Muscle of leg (tissue), 11 donors: Measurements from ENCODE around the gene KCNQ4. TPM values are rescaled to one million over a fixed set of nuclear protein-coding genes. Genes with fewer than 3 reads are reported as not detected.

Experiments used
- DNase-seq: peaks from one replicate; pipeline ENCODE4 v3.0.0; 2013
- H3K27ac ChIP-seq: one replicate; pipeline ENCODE4 v1.5.1; 2013; ENCODE audit warnings: mild to moderate bottlenecking, low read length, control low read depth
- H3K27me3 ChIP-seq: one replicate; pipeline ENCODE4 v1.6.1; 2013; ENCODE audit warnings: low read length; ENCODE audit not compliant: control insufficient read depth, insufficient read depth
- H3K36me3 ChIP-seq: one replicate; pipeline ENCODE4 v1.6.1; 2013; ENCODE audit warnings: low read length; ENCODE audit not compliant: control insufficient read depth, insufficient read depth
- H3K4me1 ChIP-seq: one replicate; pipeline ENCODE4 v1.6.1; 2013; ENCODE audit warnings: low read length; ENCODE audit not compliant: control insufficient read depth, insufficient read depth
- H3K4me3 ChIP-seq: one replicate; pipeline ENCODE4 v1.5.1; 2013; ENCODE audit warnings: low read length, control low read depth
- H3K9me3 ChIP-seq: replicated peaks from 2 replicates; pipeline ENCODE4 v1.6.1; 2013; ENCODE audit warnings: low read depth, low read length; ENCODE audit not compliant: control insufficient read depth
- WGBS: methylation state at CpG from one replicate; pipeline ENCODE4 v1.1.5; 2013; ENCODE audit warnings: missing lambda C conversion rate; ENCODE audit not compliant: insufficient coverage; 5-methylcytosine and 5-hydroxymethylcytosine counted together
- polyA plus RNA-seq, 8 donors: library from polyadenylated mRNA; unstranded; fragments of 120-200 nt; gene quantifications; one replicate each; pipeline versions ENCODE4 v1.2.1 to v1.2.3, GENCODE V29; 2013; ENCODE audit warnings: inconsistent platforms in 1 of 8, low replicate concordance in 1 of 8; ENCODE audit not compliant: insufficient read length in 8 of 8, insufficient read depth in 1 of 8
- total RNA-seq: library from RNA; stranded (reverse); fragments of 120-200 nt; gene quantifications from one replicate; pipeline ENCODE4 v1.2.4, GENCODE V29; 2013

The KCNQ4 gene
- total and polyA plus RNA-seq, 9 donors: 6.3 to 33.1 (median 22.1) TPM

- 83% methylated on average over 3 of the region's 10 CpGs for WGBS
Observed at GRCh38 chr1:40794974-40795715, 11.6 kb downstream of the KCNQ4 start.

DNA sequence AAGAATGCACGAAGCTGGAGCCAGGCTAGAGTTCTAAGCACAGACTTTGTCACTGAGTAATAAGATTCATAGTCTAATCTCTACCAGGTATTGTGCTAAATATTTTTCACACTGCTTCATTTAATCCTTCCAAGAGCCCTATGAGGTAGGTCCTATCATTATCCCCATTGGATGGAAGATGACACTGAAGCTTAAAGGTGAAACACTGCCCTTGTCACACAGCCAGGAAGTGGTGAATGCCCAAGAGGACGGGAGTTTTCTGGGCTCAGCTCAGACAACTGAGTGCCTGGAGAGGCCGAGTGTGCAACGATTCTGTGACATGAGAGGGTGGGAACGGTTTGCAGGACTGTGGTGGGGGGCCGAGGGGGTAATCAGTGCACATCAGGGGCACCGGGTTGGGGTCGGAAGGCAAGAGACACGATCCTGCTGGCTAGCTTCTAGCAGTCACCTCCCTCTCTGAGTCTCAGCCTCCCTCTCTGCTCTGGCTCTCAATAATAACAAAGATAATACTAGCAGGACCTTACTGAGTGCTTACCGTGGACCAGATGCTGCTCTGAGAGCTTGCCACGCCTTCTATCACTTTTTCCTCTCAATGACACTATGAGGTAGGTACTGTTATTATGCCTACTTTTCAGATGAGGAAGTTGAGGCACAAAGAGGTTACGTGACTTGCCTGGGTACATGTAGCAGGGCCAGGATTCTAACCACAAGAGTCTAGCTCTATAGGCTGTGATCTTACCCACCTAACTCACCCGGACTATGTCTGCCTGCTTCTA, 12.4 kb downstream of the KCNQ4 start:
- no peaks in the 10 kb centered on the region for H3K9me3 ChIP-seq
- 49% methylated on average over 6 of the region's 13 CpGs for WGBS
- peaks cover 70% of the 10 kb centered on the region for H3K4me1 ChIP-seq
- DNase-seq: no peak
- H3K4me3 ChIP-seq: no peak overlapping the region
- H3K27ac ChIP-seq: peak overlapping the region; percentile 51
- no peaks in the 10 kb centered on the region for H3K27me3 ChIP-seq
- H3K36me3 ChIP-seq: no peaks in the 10 kb centered on the region

More at GRCh38 chr1:40794974-40795715, 11.6 kb downstream of the KCNQ4 start:
- Histone ChIP-seq H3K27me3 (no peaks in the 10 kb centered on the region), H3K9me3 (no peaks in the 10 kb centered on the region), H3K4me3 (no peak overlapping the region), H3K36me3 (no peaks in the 10 kb centered on the region), H3K27ac (peak overlapping the region; percentile 42), H3K4me1 (peaks cover 62% of the 10 kb centered on the region)
- DNase-seq: no peak

GRCh38 chr1:40796939-40797667, 13.5 kb downstream of the KCNQ4 start:
- Histone ChIP-seq H3K4me1 (peaks cover 77% of the 10 kb centered on the region), H3K27me3 (peaks cover 2% of the 10 kb centered on the region), H3K27ac (peak overlapping the region; percentile 72), H3K9me3 (no peaks in the 10 kb centered on the region), H3K4me3 (no peak overlapping the region), H3K36me3 (no peaks in the 10 kb centered on the region)
- WGBS: 51% methylated on average over 5 of the region's 9 CpGs
- DNase-seq: peak; percentile 73

GRCh38 chr1:40797668-40798010, 14.1 kb downstream of the KCNQ4 start:
- no peaks in the 10 kb centered on the region for H3K9me3 ChIP-seq
- H3K36me3 ChIP-seq: no peaks in the 10 kb centered on the region
- peaks cover 2% of the 10 kb centered on the region for H3K27me3 ChIP-seq
- no peak overlapping the region for H3K4me3 ChIP-seq
- H3K27ac ChIP-seq: peak overlapping the region; percentile 35
- H3K4me1 ChIP-seq: peaks cover 78% of the 10 kb centered on the region
- 90% methylated on average over 3 of the region's 3 CpGs for WGBS
- no peak for DNase-seq

DNA sequence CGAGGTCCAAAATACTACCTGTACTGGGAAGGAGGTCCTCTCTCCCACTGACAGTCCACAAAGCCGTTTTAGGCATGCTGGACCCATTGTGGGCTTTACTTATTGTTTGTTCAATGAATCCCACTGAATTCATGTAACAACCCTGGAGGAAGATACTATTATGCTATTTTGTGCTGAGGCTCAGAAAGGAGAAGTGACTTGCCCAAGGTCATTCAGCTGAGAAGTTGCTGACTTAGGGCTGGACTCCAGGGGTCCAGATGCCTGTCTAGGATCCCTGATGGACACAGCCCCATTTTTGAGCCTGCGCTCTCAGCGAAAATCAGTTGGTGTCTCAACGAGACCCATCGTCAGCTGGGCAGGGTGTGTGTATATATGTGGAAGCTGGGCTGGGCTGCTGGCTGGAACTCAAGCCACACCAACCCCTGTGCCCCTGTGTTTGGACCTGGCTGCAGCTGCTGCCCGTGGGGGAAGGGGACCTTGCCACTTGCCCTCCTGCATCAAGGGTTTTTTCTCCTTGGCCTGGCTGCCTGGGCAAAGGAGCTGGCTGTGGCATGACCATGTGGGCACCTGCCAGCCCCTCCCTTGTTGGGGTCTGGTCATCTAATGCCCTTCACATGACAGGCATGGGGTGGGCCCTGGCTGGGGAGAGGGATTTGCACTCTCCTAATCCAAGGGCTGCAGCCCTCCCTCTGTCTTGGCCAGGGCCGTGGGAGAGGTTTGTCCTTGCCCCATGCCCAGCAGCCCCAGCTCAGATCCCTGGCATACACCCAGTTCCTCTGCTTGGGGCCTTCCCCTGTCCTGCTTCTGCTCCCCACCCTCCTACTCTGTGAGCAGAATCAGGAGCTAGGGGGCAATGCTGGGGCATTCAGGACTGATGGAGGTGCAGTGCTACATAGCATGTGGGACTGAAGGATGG, 15.0 kb downstream of the KCNQ4 start:
- Histone ChIP-seq H3K9me3 (no peaks in the 10 kb centered on the region), H3K27me3 (peaks cover 2% of the 10 kb centered on the region), H3K36me3 (no peaks in the 10 kb centered on the region), H3K27ac (peak overlapping the region; percentile 92), H3K4me1 (peaks cover 84% of the 10 kb centered on the region), H3K4me3 (no peak overlapping the region)
- WGBS: 63% methylated on average over 3 of the region's 8 CpGs
- peak; percentile 76 for DNase-seq

DNA sequence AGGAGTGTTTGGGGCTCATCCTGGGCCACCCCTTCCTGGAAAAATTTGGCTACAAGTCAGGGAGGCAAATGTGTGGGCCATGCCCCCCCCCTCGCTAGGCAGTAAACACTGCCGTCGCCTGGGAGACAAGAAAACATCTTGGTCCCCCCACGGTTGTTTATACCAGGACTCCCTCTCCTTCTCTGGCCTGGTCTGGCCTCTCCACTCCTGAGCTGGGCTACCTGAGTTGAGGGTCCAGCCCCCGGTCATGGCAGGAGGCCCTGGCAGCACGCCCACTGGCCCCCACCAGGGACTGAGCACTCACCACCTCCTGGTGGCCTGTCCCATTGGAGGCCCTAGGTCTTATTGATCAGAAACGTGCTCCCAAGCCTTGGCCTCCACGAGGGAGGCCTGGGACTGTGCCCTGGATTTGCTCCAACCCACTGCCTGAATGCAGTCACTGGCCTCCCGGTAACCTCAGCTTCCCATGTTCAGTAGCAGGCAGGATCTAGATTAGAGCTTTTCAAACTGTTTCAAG, 15.8 kb downstream of the KCNQ4 start:
- Histone ChIP-seq H3K4me3 (no peak overlapping the region), H3K9me3 (no peaks in the 10 kb centered on the region), H3K27ac (peak overlapping the region; percentile 92), H3K27me3 (peaks cover 2% of the 10 kb centered on the region), H3K4me1 (peaks cover 82% of the 10 kb centered on the region), H3K36me3 (no peaks in the 10 kb centered on the region)
- peak; percentile 82 for DNase-seq
- WGBS: 35% methylated on average over 4 of the region's 9 CpGs

DNA sequence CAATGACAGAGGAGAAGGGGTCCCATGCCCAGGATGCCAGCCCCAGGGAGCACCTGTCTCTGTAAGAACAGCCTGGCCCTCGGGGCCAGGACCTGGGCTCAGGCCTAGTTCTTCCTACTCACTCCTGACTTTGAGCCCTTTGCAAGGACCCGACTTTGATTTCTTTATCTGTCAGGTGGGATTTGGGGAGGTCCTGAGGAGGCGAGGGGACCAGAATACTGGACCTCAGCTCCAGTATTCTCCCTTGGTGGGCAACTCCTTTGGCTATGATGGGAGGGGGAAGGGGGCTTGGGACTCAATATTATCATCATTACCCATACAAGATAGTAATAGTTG, 18.1 kb downstream of the KCNQ4 start:
- H3K4me1 ChIP-seq: peaks cover 74% of the 10 kb centered on the region
- peaks cover 2% of the 10 kb centered on the region for H3K27me3 ChIP-seq
- WGBS: no CpG with 5 or more reads among the region's 3 CpGs
- H3K4me3 ChIP-seq: peak overlapping the region; percentile 34
- no peak for DNase-seq
- peak overlapping the region; percentile 71 for H3K27ac ChIP-seq
- H3K9me3 ChIP-seq: no peaks in the 10 kb centered on the region
- H3K36me3 ChIP-seq: no peaks in the 10 kb centered on the region

DNA sequence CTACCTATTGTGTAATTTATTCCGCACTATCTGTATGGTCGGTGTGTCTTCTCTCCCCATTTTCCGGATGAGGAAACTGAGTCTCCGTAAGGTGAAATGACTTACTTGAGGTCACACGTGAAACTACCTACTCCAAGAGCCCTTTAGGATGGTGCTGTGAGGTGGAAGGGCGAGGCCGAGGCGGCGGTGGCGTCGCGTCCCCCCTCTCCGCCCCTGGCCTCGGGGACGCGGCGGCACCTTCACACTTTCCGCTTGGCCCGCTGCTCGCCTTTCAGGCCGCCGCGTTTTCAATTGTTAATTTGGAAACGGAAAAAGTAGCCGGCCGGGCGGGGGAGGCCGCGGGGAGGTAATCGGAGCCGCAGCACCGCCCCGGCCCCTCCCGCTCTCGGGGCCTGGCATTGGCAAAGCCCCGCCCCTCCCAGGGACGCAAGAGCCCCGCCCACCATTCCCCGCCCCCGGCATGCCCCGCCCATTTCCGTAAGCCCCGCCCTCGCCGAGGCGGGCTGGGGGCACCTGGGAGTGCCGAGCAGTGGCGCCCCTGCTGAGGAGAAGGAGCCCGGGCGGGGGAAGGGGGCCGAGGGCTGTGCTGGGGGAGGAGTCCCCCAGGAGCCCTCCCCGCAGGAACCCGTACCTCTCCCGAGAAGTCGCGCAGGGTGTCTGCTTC, 18.6 kb downstream of the KCNQ4 start:
- peaks cover 74% of the 10 kb centered on the region for H3K4me1 ChIP-seq

DNA sequence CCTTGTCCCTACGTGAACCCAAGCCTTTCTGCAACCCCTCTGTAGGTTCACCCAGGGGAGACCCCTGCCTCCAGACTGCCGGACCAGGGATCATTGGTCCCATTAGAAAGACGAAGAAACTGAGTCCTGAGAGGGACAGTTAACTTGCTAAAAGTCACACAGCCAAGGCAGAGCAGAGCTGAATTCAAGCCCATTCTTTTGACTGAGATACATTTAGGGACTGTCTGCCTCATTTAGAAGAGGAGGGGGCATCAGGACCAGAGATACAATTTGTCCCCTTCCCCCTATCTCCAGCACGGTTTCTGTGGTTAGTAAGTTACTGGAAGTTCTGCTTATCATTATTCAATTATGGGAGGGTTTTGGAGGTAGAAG, 19.1 kb downstream of the KCNQ4 start:
- no peak overlapping the region for H3K4me3 ChIP-seq
- H3K36me3 ChIP-seq: no peaks in the 10 kb centered on the region
- H3K9me3 ChIP-seq: no peaks in the 10 kb centered on the region
- peaks cover 2% of the 10 kb centered on the region for H3K27me3 ChIP-seq
- H3K27ac ChIP-seq: peak overlapping the region; percentile 79
- DNase-seq: no peak
- peaks cover 74% of the 10 kb centered on the region for H3K4me1 ChIP-seq
- WGBS: 33% methylated on average over 1 of the region's 4 CpGs

More for the DNA sequence above, 18.6 kb downstream of the KCNQ4 start:
- Histone ChIP-seq H3K4me3 (peak overlapping the region; percentile 34), H3K36me3 (no peaks in the 10 kb centered on the region), H3K27ac (peak overlapping the region; percentile 79), H3K9me3 (no peaks in the 10 kb centered on the region), H3K27me3 (peaks cover 2% of the 10 kb centered on the region)
- DNase-seq: peak; percentile 88
- WGBS: under 1% methylated on average over 19 of the region's 56 CpGs
